Superior temporal gyrus (tissue), 1 donor: ENCODE data around the gene CAMK2D.

Experiments used
- DNase-seq: peaks from one replicate; pipeline ENCODE4 v3.0.0-alpha.2; 2016; ENCODE audit errors: extremely low spot score

CAMK2D gene

DNA sequence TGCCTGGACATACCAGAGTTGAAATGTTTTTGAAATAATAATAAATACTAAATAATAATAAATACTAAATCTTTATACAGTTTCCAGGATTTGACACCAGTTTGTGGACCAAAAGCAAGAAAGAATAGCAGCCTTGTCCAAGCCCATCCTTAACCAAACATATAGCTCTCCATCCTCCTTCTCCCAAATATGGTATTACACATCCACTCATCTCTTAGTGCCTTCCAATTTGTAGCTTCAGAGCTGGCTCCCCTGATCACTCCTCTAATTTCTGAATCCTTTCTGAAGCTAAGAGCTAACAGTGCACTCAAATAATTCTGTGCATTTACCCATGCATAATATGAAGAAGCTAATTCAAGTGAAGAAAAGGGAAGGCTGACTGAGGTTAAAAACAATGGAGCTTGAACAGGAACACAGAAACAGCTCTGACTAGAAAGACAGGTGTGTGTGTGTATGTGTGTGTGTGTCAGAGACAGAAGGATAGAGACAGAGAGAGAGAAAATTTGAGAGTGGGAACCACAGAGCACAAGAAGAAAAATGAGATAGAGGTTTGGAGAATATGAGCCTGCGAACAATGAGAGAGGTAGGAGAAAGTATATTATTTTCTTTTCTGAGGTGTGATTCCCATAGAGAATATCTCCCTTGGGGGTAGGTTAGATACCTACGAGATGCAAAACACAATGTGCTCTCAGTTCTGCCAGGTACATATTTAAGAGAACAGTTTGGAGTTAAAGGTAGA, 123.5 kb downstream of the CAMK2D start:
- DNase-seq = no peak

DNA sequence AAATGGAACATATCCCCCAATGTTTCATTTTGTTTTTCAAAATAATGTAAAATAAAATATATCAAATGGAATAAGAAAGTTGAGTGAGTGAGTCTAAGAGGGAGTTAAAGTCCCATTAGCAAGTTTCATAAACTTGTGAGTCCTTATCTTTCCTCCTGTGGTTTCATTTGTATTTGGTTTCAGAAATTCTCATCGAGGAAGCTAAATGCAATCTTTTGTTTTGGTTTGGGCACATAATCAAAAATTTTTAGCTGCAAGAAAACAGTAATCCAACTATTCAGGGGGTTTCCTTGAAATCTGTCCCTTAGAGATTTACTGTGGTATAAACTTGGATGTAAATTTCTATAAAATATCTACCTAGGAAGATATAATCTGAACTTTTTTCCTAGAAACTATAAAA, 124.2 kb downstream of the CAMK2D start:
- no peak for DNase-seq

GRCh38 chr4:113636877-113637276, 124.7 kb downstream of the CAMK2D start:
- DNase-seq = no peak

DNA sequence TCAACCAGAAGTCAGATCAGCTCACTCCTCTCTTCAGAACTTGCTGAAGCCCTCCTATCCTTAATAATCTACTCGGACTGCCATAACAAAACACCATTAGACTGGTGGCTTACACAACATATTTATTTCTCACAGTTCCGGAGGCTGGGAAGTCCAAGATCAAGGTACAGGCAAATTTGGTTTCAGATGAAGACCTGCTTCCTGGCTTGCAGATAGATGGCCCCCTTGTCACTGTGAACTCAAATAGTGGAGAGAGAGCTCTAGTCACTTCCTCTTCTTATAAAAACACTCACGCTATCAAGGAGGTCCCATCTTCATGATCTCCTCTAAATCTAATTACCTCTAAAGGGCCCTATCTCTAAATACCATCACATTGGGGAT, 125.1 kb downstream of the CAMK2D start:
- DNase-seq = no peak

DNA sequence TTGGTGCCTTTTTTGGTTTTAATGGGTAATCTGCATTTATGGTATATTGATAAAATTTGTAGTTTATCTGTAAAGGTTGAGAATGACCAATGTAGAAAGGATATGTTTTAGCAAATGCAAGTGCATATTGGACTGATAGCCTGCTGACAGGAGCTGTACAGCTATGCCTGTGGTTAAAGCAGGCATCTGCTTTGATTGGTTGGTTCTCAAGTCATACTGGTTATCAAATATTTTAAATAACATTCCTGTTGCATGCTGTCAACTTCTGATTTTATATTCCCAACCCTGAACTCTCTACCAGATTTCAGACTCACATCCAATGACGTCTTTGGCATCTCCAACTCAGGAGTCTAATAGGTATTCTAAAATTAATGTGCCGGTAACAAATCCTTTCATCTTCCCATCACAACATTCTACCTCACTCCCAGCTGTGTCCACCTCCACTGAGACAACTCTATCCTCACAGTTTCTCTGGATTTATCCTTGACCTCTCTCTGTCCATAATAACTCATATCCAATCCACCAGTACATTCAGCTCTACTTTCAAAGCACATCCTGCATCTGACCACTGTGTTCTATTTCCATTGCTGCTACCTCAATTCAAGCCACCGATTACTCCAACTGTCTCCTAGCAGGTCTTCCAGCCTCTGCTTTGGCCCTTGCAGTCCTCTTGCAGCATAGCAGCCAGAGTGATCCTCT, 125.7 kb downstream of the CAMK2D start:
- no peak for DNase-seq

DNA sequence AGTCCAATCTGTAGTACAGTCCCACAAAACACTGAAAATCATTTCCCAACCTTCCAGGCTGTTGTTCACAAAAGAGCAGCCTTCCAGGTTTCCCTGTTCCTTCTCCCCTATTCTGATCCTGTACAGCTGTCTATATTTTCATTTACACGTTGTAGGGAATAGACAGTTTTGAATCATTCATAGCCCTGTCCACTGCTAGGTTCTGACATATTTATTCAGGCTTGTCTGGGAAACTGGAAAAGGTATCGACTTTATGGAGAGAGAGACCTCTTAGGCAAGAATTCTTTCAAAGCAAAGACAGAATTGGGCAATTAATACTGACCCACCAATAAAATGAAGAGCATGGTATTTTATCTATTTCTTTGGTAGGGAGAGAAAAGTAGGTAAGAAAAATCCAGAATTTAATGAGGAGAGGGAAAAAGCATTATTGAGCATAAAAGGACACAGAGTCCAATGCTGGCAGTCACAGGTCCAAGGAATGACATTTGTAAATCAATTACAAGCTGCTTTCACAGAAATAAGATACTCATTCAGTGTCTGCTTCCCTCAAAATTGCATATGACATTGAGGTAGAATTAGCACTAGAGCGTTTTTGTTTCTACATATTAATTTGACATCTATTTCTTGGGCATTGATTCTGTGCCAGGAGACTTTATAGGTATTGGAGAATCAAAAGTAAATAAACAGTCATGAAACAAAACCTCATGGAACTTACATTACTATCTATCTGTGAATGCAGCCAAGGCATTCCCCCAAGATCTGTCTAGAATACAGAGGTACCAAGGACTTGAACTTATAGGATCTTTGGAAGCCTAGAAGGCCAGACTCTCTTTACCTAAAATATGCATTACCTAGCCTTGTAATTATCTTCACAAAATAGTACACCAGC, 127.2 kb downstream of the CAMK2D start:
- no peak for DNase-seq

- DNase-seq = no peak
Measured at GRCh38 chr4:113633467-113633866, 128.1 kb downstream of the CAMK2D start.

- no peak for DNase-seq
Measured at GRCh38 chr4:113628711-113629110, 132.8 kb downstream of the CAMK2D start.

GRCh38 chr4:113627321-113627720, 134.2 kb downstream of the CAMK2D start:
- DNase-seq = no peak

DNA sequence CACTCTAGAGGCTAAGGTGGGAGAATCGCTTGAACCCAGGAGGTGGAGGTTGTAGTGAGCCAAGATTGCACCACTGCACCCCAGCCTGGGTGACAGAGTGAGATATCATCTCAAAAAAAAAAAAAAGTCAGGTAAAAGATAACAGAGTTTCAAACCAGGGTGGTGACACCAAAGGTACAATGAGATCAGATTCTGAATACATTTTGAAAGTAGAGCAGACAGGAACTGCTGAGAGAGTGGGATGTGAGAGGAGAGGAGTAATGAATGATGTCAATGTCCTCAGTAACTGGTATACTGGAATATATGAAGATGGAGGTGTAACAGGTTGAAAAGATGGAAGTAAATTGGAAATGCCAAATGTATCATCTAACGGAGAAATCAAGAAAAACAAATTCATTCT, 135.6 kb downstream of the CAMK2D start:
- DNase-seq = no peak

GRCh38 chr4:113623274-113623894, 138.2 kb downstream of the CAMK2D start:
- no peak for DNase-seq

GRCh38 chr4:113621633-113622032, 139.9 kb downstream of the CAMK2D start:
- DNase-seq = no peak

- DNase-seq = no peak
Measured at GRCh38 chr4:113620032-113620431, 141.5 kb downstream of the CAMK2D start.

DNA sequence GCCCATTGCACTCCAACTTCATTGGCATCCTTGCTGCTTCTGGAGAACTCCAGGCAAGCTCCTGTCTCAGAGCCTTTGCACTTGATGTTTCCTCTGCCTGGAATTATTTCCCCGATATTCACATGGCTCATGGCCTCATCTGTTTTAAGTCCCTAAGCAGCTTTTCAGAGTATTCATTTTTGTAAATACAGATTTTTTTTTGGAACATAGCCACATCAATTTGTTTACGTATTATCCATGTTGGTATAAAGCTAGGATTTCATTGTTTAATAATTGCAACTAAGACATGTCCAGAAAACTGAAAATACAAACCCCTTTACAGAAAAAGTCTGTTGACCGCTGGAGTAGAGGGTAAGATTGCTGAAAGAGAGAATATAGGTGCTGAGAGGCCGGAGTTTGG, 142.0 kb downstream of the CAMK2D start:
- no peak for DNase-seq

DNA sequence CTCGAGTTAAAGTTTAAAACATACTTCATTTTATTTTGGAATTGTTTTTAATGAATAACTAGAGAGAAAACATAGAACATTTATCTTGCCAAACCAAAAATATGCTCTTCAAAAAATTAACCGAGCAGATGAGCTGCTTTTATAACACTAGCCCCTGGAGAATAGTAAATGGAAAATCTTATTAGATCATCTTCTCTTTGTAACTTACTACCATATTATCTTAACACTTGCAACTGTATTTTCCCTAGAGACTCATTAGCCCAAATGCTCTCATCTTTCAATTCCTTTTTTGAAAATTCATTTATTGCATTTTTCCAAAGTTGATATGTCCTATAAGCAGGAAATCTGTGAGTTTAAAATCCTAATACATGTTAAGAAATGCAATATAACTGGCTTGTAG, 143.3 kb downstream of the CAMK2D start:
- DNase-seq = no peak

- no peak for DNase-seq
Measured at GRCh38 chr4:113617195-113617594, 144.3 kb downstream of the CAMK2D start.

DNA sequence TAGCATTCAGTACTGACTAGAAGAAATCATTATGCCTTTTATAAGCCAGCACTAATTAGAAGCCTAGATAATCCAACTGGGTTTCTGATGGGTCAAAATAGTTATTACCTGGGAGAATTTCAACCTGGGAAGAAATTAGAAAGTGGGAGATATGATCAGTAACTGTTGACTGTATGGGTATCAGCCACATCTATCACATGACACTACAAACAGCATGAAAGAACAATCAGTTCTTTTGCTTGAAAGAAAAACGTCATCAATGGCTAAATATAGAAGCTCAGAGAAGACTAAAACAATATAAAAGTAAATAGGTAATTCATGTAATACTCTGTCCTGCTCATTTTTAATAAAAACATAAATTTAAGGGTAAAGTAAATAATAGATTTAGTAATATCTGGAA, 145.1 kb downstream of the CAMK2D start:
- DNase-seq = peak; percentile 67

GRCh38 chr4:113614414-113614813, 147.1 kb downstream of the CAMK2D start:
- no peak for DNase-seq

GRCh38 chr4:113613503-113613902, 148.0 kb downstream of the CAMK2D start:
- DNase-seq = no peak

GRCh38 chr4:113610537-113610936, 151.0 kb downstream of the CAMK2D start:
- no peak for DNase-seq

DNA sequence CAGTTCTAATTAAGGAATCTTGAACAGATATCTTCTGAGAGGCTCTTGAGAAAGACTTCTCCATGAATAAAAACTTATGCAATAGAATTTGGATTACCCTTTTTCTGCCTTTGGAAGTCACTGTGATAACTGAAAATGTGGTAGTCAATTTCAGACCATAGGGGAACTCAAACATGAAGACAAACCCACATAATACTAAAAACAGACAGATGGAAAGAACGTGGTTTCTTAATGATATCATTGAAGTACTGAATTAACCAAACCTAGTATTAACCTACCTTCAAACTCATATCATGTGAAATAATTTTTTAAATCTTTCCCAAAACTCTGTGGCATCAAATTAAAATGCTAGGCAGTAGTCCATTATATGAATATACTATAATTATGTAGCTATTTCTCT, 153.5 kb downstream of the CAMK2D start:
- DNase-seq = no peak

DNA sequence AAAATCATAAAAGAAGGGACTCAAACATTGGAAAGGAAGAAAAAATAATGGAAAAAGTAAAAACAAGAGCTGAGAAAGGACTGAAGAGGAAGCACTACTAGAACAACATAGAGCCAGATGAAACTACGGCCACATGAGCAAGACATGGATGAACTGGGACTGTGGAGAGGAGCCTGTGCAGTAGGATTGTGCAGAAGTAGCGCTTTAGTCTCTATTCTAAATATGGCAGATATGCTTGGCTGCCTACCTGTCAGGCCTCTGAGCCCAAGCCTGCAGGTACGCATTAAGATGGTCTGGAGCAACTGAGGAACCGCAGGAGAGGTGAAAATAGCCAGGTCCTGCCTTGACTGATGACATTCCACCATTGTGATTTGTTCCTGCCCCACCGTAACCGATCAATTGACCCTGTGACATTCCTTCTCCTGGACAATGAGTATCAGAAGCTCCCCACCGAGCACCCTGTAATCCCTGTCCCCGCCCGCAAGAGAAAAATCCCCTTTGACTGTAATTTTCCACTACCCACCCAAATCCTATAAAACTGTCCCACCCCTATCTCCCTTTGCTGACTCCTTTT, 154.3 kb downstream of the CAMK2D start:
- DNase-seq = no peak
